ENCODE measurements around the gene DSEL.

The DSEL gene

GRCh38 chr18:67516539-67517443 lies at the start of gene DSEL:
Gene DSEL, minus strand, starts transcription at chr18:67516720. Its CDS starts 2,112 bp downstream, at chr18:67514608.
- ATAC-seq (peak; percentile 99), DNase-seq (peak; percentile 99)

- no peak for ATAC-seq
- no peak for DNase-seq
Observed at GRCh38 chr18:67553437-67553836, 36.9 kb upstream of the DSEL start.

- ATAC-seq (no peak), DNase-seq (no peak)
Observed at GRCh38 chr18:67550872-67551520, 34.5 kb upstream of the DSEL start.

GRCh38 chr18:67549946-67550345 lies 33.4 kb upstream of the DSEL start:
- ATAC-seq (no peak), DNase-seq (no peak)

GRCh38 chr18:67545681-67546080 lies 29.2 kb upstream of the DSEL start:
- no peak for ATAC-seq
- no peak for DNase-seq

- no peak for ATAC-seq
- no peak for DNase-seq
Observed at GRCh38 chr18:67540559-67540958, 24.0 kb upstream of the DSEL start.

- ATAC-seq (no peak), DNase-seq (no peak)
Observed at GRCh38 chr18:67531929-67532328, 15.4 kb upstream of the DSEL start.

- no peak for ATAC-seq
- DNase-seq: no peak
Observed at GRCh38 chr18:67525328-67526099, 9.0 kb upstream of the DSEL start.

GRCh38 chr18:67520351-67520921 lies 3.9 kb upstream of the DSEL start:
- ATAC-seq: no peak
- no peak for DNase-seq

GRCh38 chr18:67519592-67519991 lies 3.1 kb upstream of the DSEL start:
- DNase-seq (no peak), ATAC-seq (no peak)

- ATAC-seq: no peak
- no peak for DNase-seq
Observed at GRCh38 chr18:67518566-67518965, 2.0 kb upstream of the DSEL start.

GRCh38 chr18:67517444-67517765 lies 885 bp upstream of the DSEL start:
- ATAC-seq (no peak), DNase-seq (peak; percentile 9)

GRCh38 chr18:67515942-67516538 lies 480 bp downstream of the DSEL start:
- peak; percentile 77 for DNase-seq
- peak; percentile 23 for ATAC-seq

GRCh38 chr18:67514901-67515540 lies 1.5 kb downstream of the DSEL start:
- DNase-seq: no peak
- ATAC-seq: no peak

- ATAC-seq: no peak
- no peak for DNase-seq
Observed at GRCh38 chr18:67514465-67514864, 2.1 kb downstream of the DSEL start.

- ATAC-seq (no peak), DNase-seq (no peak)
Observed at GRCh38 chr18:67513280-67513679, 3.2 kb downstream of the DSEL start.

GRCh38 chr18:67511840-67512239 lies 4.7 kb downstream of the DSEL start:
- ATAC-seq (no peak), DNase-seq (no peak)

GRCh38 chr18:67510831-67511230 lies 5.7 kb downstream of the DSEL start:
- ATAC-seq (no peak), DNase-seq (no peak)

GRCh38 chr18:67509741-67510391 lies 6.7 kb downstream of the DSEL start:
- no peak for ATAC-seq
- no peak for DNase-seq

GRCh38 chr18:67508146-67508545 lies 8.4 kb downstream of the DSEL start:
- no peak for ATAC-seq

GRCh38 chr18:67504739-67505138 lies 11.8 kb downstream of the DSEL start:
- ATAC-seq: no peak
- no peak for DNase-seq

More at GRCh38 chr18:67508146-67508545, 8.4 kb downstream of the DSEL start:
- DNase-seq: no peak

All from stimulated activated naive CD8-positive, alpha-beta T cell treated with anti-CD3 and anti-CD28 coated beads, Interleukin-15, Interleukin-2, amounts not matched to agents 100 U/mL and 50 U/mL, for 24 hours (primary cell).